ENCODE results near the gene TM7SF2. TPM values are rescaled to one million over a fixed set of nuclear protein-coding genes. Genes with fewer than 3 reads are reported as not detected.

The TM7SF2 gene
- polyA plus RNA-seq, 1 donor (not counting 4 experiments of a cell fraction or from before 2014, with no cell fraction given) = 9.7 TPM

DNA sequence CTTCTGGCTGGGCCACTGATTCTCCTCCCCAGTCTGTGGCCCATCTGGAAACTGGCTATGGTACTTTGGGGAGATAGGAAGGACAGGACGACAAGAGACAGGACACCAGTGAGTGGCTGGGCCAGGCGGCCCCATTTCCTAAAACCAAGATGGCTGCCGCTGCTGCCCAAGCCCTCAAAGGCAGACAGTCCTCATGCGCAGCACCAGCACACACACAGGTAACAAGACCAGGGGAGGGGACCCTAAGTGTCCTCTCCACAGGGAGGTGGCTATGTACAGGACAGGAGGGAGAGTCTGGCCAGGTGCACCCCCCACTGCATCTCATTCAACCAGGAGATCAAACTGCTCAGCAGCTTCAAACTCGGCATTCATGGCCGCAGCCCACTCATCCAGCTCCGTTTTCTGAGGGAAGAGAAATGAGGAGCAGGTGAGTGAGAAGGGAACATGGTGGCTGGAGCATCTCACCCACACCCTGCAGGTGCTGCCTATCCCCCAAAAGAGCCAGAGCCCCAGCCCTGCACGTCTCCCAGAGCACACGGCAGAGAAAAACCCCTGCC lies 32.8 kb upstream of the TM7SF2 start:
- peaks cover 46% of the 10 kb centered on the region for H3K79me2 ChIP-seq (ENCODE audit: control insufficient read depth, insufficient read depth, low read length)
- no peak overlapping the region for H3K4me2 ChIP-seq (ENCODE audit: control insufficient read depth, extremely low read depth, insufficient read depth, low read depth, low read length)
- H4K20me1 ChIP-seq (ENCODE audit: control insufficient read depth, extremely low read depth, insufficient read depth, low read length) = no peaks in the 10 kb centered on the region
- peaks cover 22% of the 10 kb centered on the region for H3K4me1 ChIP-seq (ENCODE audit: control insufficient read depth, extremely low read depth, insufficient read depth, low read length)
- no peak overlapping the region for H2AFZ ChIP-seq (ENCODE audit: control insufficient read depth, low read length)
- DNase-seq (ENCODE audit: low read depth, low spot score) = no peak
- no peak overlapping the region for H3K27ac ChIP-seq (ENCODE audit: control insufficient read depth, insufficient read depth, low read length)
- no peaks in the 10 kb centered on the region for H3K9me3 ChIP-seq (ENCODE audit: control insufficient read depth, low read depth, low read length)
- H3K36me3 ChIP-seq (ENCODE audit: control insufficient read depth in 2 of 2, extremely low read depth in 1 of 2, insufficient read depth in 2 of 2, low read length in 2 of 2) = peaks cover 0 to 31% of the 10 kb centered on the region in 2 experiments
- H3K4me3 ChIP-seq (ENCODE audit: control insufficient read depth in 2 of 3, extremely low read depth in 1 of 3, insufficient read depth in 2 of 3, low read depth in 1 of 3, low read length in 3 of 3) = no peak overlapping the region
- dilution Hi-C loops (cut with MboI; ENCODE audit: extremely low pct_ligation_motif_present, low sequenced_read_pairs) = no loop called here
- TF ChIP-seq CTCF (optimal IDR thresholded peaks at IDR 0.05 in 1 of 3, IDR thresholded peaks at IDR 0.05 in 1 of 3, conservative IDR thresholded peaks at IDR 0.05 in 1 of 3; ENCODE audit: extremely low read depth in 1 of 3, insufficient read depth in 2 of 3, low read length in 3 of 3) = no peak
- no peak for TF ChIP-seq EZH2 (IDR thresholded peaks at IDR 0.05; ENCODE audit: low read length)
- no peaks in the 10 kb centered on the region for H3K27me3 ChIP-seq (ENCODE audit: control insufficient read depth, extremely low read depth, insufficient read depth, low read length)
- FAIRE-seq = no peak
- peaks cover 3% of the 10 kb centered on the region for H3K9me1 ChIP-seq (ENCODE audit: control insufficient read depth, extremely low read depth, insufficient read depth, low read length)
- no peak overlapping the region for H3K9ac ChIP-seq (ENCODE audit: control insufficient read depth, extremely low read depth, insufficient read depth, low read length)

DNA sequence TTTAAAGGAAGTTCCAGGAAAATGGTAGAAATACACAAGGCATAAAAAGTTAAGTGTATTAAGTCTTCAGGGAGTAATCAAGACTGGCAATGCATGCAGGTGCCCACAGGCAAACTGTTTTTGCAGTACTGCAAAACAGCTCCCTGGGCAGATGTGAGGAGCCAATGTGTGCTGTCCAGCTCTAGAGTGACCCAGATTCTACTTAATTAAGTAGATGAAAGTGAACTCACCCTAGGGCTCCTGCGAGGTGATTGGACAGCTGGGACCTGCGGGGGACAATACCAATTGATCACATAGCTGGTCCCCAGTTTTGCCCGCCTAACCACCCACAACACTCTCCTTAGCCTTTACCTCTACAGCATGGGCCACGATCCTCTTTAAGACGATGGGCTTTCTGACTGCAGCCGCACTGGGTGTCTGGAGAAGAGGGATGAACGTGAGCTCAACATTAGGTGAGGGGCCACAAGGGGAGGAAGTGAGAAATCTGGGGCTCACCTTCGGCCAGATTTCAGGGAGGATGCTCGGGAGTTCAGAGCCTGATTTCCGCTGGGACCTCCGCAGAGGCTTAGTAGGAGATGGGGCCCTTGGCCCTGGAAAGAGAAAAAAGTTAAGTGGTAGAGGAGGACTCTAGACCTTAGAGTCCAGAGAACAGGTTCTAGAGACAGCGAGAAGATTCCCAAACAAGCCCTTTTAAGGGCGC lies 28.4 kb upstream of the TM7SF2 start:
- DNase-seq (ENCODE audit: low read depth, low spot score) = no peak
- H3K9ac ChIP-seq (ENCODE audit: control insufficient read depth, extremely low read depth, insufficient read depth, low read length) = peak overlapping the region; percentile 80
- FAIRE-seq = no peak
- dilution Hi-C loops (cut with MboI; ENCODE audit: extremely low pct_ligation_motif_present, low sequenced_read_pairs) = no loop called here
- peak overlapping the region; percentile 84 for H3K27ac ChIP-seq (ENCODE audit: control insufficient read depth, insufficient read depth, low read length)
- peak overlapping the region; percentile 96 for H3K4me2 ChIP-seq (ENCODE audit: control insufficient read depth, extremely low read depth, insufficient read depth, low read depth, low read length)
- no peaks in the 10 kb centered on the region for H3K9me3 ChIP-seq (ENCODE audit: control insufficient read depth, low read depth, low read length)
- peaks cover 29% of the 10 kb centered on the region for H3K4me1 ChIP-seq (ENCODE audit: control insufficient read depth, extremely low read depth, insufficient read depth, low read length)
- peaks cover 3% of the 10 kb centered on the region for H3K9me1 ChIP-seq (ENCODE audit: control insufficient read depth, extremely low read depth, insufficient read depth, low read length)
- H2AFZ ChIP-seq (ENCODE audit: control insufficient read depth, low read length) = peak overlapping the region; percentile 88
- H4K20me1 ChIP-seq (ENCODE audit: control insufficient read depth, extremely low read depth, insufficient read depth, low read length) = no peaks in the 10 kb centered on the region
- H3K4me3 ChIP-seq (ENCODE audit: control insufficient read depth in 2 of 3, extremely low read depth in 1 of 3, insufficient read depth in 2 of 3, low read depth in 1 of 3, low read length in 3 of 3) = peak overlapping the region; percentile 72 to 98 (median 82)
- TF ChIP-seq EZH2 (IDR thresholded peaks at IDR 0.05; ENCODE audit: low read length) (no peak), CTCF (optimal IDR thresholded peaks at IDR 0.05 in 1 of 3, IDR thresholded peaks at IDR 0.05 in 1 of 3, conservative IDR thresholded peaks at IDR 0.05 in 1 of 3; ENCODE audit: extremely low read depth in 1 of 3, insufficient read depth in 2 of 3, low read length in 3 of 3) (no peak)
- H3K36me3 ChIP-seq (ENCODE audit: control insufficient read depth in 2 of 2, extremely low read depth in 1 of 2, insufficient read depth in 2 of 2, low read length in 2 of 2) = peaks cover 13 to 41% of the 10 kb centered on the region in 2 experiments
- no peaks in the 10 kb centered on the region for H3K27me3 ChIP-seq (ENCODE audit: control insufficient read depth, extremely low read depth, insufficient read depth, low read length)
- H3K79me2 ChIP-seq (ENCODE audit: control insufficient read depth, insufficient read depth, low read length) = peaks cover 56% of the 10 kb centered on the region
